ENCODE results near the gene NVL. TPM values are rescaled to one million over a fixed set of nuclear protein-coding genes. Genes with fewer than 3 reads are reported as not detected.

The NVL gene
- total and polyA plus RNA-seq, 10 of the 15 experiments (the other 5 are each of a cell fraction or from before 2014, with no cell fraction given) = 20.3 to 49.6 (median 35.2) TPM

DNA sequence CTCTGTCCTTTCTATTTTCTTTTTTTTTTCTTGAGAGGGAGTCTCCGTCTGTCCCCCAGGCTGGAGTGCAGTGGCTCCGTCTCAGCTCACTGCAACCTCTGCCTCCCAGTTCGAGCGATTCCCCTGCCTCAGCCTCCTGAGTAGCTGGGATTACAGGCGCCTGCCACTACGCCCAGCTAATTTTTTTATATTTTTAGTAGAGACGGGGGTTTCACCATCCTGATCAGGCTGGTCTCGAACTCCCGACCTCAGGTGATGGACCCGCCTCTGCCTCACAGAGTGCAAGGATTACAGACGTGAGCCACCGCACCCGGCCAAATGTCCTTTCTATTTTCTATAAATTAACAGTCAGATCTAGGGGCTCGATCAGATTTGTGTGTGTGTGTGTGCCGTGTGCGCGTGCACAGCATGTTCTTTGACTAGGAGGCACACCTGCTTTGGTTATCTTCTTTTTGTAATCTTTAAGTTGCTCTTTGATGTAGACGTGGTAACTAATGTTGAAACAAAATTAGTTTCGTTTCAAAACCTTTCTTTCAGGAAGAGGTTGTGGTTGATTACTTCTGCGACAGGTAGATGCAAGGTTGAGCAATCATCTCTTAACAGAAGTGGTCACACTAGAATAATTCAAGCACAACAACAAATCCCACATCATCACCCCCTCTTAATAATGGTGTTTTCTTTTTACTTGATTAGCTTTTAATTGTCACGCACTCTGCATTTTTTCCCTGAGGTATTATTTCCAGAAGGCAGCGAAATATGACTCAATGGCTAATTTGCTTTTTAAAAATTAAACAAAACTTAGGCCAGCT is 147.7 kb downstream of the NVL start (continued):
- no peak for TF ChIP-seq MYB (IDR thresholded peaks at IDR 0.05; ENCODE audit: borderline replicate concordance, low read depth, low read length)
- peak in 1 of 2 experiments; percentile 77; a peak in 2 of 4 replicates for TF ChIP-seq ETV6 (conservative IDR thresholded peaks at IDR 0.05 in 1 of 2, IDR thresholded peaks at IDR 0.05 in 1 of 2; ENCODE audit: borderline replicate concordance in 1 of 2, low read depth in 1 of 2)
- peak; percentile 86 for TF ChIP-seq PAX5 (IDR thresholded peaks at IDR 0.05; ENCODE audit: borderline replicate concordance, low read depth, low read length)
- TF ChIP-seq NFYA (IDR thresholded peaks at IDR 0.05; ENCODE audit: borderline replicate concordance, low read depth, low read length) = no peak
- TF ChIP-seq, protein P1, sequence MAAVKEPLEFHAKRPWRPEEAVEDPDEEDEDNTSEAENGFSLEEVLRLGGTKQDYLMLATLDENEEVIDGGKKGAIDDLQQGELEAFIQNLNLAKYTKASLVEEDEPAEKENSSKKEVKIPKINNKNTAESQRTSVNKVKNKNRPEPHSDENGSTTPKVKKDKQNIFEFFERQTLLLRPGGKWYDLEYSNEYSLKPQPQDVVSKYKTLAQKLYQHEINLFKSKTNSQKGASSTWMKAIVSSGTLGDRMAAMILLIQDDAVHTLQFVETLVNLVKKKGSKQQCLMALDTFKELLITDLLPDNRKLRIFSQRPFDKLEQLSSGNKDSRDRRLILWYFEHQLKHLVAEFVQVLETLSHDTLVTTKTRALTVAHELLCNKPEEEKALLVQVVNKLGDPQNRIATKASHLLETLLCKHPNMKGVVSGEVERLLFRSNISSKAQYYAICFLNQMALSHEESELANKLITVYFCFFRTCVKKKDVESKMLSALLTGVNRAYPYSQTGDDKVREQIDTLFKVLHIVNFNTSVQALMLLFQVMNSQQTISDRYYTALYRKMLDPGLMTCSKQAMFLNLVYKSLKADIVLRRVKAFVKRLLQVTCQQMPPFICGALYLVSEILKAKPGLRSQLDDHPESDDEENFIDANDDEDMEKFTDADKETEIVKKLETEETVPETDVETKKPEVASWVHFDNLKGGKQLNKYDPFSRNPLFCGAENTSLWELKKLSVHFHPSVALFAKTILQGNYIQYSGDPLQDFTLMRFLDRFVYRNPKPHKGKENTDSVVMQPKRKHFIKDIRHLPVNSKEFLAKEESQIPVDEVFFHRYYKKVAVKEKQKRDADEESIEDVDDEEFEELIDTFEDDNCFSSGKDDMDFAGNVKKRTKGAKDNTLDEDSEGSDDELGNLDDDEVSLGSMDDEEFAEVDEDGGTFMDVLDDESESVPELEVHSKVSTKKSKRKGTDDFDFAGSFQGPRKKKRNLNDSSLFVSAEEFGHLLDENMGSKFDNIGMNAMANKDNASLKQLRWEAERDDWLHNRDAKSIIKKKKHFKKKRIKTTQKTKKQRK (IDR thresholded peaks at IDR 0.05; ENCODE audit: low read depth, low read length) = no peak
- TF ChIP-seq, protein P2, sequence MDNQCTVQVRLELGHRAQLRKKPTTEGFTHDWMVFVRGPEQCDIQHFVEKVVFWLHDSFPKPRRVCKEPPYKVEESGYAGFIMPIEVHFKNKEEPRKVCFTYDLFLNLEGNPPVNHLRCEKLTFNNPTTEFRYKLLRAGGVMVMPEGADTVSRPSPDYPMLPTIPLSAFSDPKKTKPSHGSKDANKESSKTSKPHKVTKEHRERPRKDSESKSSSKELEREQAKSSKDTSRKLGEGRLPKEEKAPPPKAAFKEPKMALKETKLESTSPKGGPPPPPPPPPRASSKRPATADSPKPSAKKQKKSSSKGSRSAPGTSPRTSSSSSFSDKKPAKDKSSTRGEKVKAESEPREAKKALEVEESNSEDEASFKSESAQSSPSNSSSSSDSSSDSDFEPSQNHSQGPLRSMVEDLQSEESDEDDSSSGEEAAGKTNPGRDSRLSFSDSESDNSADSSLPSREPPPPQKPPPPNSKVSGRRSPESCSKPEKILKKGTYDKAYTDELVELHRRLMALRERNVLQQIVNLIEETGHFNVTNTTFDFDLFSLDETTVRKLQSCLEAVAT (IDR thresholded peaks at IDR 0.05) = peak; percentile 42; the same call in 1 of the 2 replicates
- TF ChIP-seq PAX8 (IDR thresholded peaks at IDR 0.05) = peak; percentile 90
- peak; percentile 10; the same call in 1 of the 2 replicates for TF ChIP-seq ASH2L (IDR thresholded peaks at IDR 0.05; ENCODE audit: borderline replicate concordance, low read depth)
- peak; percentile 27; the same call in 1 of the 2 replicates for TF ChIP-seq ZNF24 (IDR thresholded peaks at IDR 0.05)
- peak; percentile 46 for TF ChIP-seq RAD51 (IDR thresholded peaks at IDR 0.05)
- TF ChIP-seq, protein P3, sequence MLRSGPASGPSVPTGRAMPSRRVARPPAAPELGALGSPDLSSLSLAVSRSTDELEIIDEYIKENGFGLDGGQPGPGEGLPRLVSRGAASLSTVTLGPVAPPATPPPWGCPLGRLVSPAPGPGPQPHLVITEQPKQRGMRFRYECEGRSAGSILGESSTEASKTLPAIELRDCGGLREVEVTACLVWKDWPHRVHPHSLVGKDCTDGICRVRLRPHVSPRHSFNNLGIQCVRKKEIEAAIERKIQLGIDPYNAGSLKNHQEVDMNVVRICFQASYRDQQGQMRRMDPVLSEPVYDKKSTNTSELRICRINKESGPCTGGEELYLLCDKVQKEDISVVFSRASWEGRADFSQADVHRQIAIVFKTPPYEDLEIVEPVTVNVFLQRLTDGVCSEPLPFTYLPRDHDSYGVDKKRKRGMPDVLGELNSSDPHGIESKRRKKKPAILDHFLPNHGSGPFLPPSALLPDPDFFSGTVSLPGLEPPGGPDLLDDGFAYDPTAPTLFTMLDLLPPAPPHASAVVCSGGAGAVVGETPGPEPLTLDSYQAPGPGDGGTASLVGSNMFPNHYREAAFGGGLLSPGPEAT (IDR thresholded peaks at IDR 0.05; ENCODE audit: low read depth) = peak; percentile 69; the same call in 1 of the 2 replicates
- peak; percentile 98 for TF ChIP-seq MTA3 (IDR thresholded peaks at IDR 0.05; ENCODE audit: borderline replicate concordance, low read length)
- TF ChIP-seq SIN3A (IDR thresholded peaks at IDR 0.05; ENCODE audit: low read depth, low read length) = no peak
- TF ChIP-seq BMI1 (IDR thresholded peaks at IDR 0.05; ENCODE audit: borderline replicate concordance) = peak; percentile 52; the same call in 1 of the 2 replicates
- TF ChIP-seq GABPA (IDR thresholded peaks at IDR 0.05; ENCODE audit: low read depth) = peak; percentile 59; the same call in 1 of the 2 replicates
- TF ChIP-seq NFIC (IDR thresholded peaks at IDR 0.05; ENCODE audit: low read depth, low read length) = peak; percentile 96
- TF ChIP-seq, protein P4, sequence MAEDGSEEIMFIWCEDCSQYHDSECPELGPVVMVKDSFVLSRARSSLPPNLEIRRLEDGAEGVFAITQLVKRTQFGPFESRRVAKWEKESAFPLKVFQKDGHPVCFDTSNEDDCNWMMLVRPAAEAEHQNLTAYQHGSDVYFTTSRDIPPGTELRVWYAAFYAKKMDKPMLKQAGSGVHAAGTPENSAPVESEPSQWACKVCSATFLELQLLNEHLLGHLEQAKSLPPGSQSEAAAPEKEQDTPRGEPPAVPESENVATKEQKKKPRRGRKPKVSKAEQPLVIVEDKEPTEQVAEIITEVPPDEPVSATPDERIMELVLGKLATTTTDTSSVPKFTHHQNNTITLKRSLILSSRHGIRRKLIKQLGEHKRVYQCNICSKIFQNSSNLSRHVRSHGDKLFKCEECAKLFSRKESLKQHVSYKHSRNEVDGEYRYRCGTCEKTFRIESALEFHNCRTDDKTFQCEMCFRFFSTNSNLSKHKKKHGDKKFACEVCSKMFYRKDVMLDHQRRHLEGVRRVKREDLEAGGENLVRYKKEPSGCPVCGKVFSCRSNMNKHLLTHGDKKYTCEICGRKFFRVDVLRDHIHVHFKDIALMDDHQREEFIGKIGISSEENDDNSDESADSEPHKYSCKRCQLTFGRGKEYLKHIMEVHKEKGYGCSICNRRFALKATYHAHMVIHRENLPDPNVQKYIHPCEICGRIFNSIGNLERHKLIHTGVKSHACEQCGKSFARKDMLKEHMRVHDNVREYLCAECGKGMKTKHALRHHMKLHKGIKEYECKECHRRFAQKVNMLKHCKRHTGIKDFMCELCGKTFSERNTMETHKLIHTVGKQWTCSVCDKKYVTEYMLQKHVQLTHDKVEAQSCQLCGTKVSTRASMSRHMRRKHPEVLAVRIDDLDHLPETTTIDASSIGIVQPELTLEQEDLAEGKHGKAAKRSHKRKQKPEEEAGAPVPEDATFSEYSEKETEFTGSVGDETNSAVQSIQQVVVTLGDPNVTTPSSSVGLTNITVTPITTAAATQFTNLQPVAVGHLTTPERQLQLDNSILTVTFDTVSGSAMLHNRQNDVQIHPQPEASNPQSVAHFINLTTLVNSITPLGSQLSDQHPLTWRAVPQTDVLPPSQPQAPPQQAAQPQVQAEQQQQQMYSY (CRISPR knock-in tag; IDR thresholded peaks at IDR 0.05) = no peak
- no peak for TF ChIP-seq KLF5 (IDR thresholded peaks at IDR 0.05; ENCODE audit: partially characterized antibody)
